Gastrocnemius medialis (tissue), 4 donors: ENCODE results near the gene MPP2. TPM values are rescaled to one million over a fixed set of nuclear protein-coding genes. Genes with fewer than 3 reads are reported as not detected.
"Not testable (repeated sequence)": the region's sequence is repeated elsewhere in the genome, so short reads cannot be mapped to it uniquely, and the experiment has no call there.

Source experiments
- ATAC-seq, 2 donors: fragments of 150-250 bp; one replicate each; pipeline ENCODE4 v1.9.1; 2016
- DNase-seq, 2 donors: peaks; one replicate each; pipeline ENCODE4 v3.0.0-alpha.2; 2019
- H3K27ac ChIP-seq, 4 donors: fragments of 200-600 bp; sonication (generic); 1 replicate in 1 of 4; 2 replicates in 3 of 4; pipeline ENCODE4 v1.5.1; 2016 to 2018; ENCODE audit warnings: mild to moderate bottlenecking in 2 of 4, moderate library complexity in 1 of 4
- H3K27me3 ChIP-seq, 3 donors: fragments of 200-600 bp; sonication (generic) in 2 of 3; 1 replicate in 1 of 3; 2 replicates in 2 of 3; pipeline versions ENCODE4 v1.5.1 to v1.6.0; 2016 to 2019; ENCODE audit warnings: mild to moderate bottlenecking in 1 of 3, moderate library complexity in 1 of 3
- H3K36me3 ChIP-seq, 2 donors: fragments of 200-600 bp; sonication (generic) in 1 of 2; one replicate each; pipeline ENCODE4 v1.5.1; 2017 to 2018
- H3K4me1 ChIP-seq, 2 donors: fragments of 200-600 bp; sonication (generic) in 1 of 2; one replicate each; pipeline ENCODE4 v1.5.1; 2016 to 2017; ENCODE audit warnings: mild to moderate bottlenecking in 2 of 2
- H3K4me3 ChIP-seq, 4 donors: fragments of 200-600 bp; sonication (generic) in 3 of 4; 1 replicate in 1 of 4; 2 replicates in 3 of 4; pipeline ENCODE4 v1.5.1; 2016 to 2019; ENCODE audit warnings: mild to moderate bottlenecking in 2 of 4
- H3K9me3 ChIP-seq, 3 donors: fragments of 200-600 bp; sonication (generic) in 2 of 3; 1 replicate in 1 of 3; 2 replicates in 2 of 3; pipeline ENCODE4 v1.5.1; 2016 to 2019
- CTCF ChIP-seq, 5 experiments: fragments of 450-650 bp in 3 of 5; fragments of 200-600 bp in 2 of 5; sonication (generic) in 2 of 5; IDR thresholded peaks in 4 of 5; conservative IDR thresholded peaks in 1 of 5; 1 replicate in 4 of 5; 2 replicates in 1 of 5; pipeline ENCODE4 v1.5.1; 2016 to 2019; ENCODE audit warnings: antibody characterized with exemption in 5 of 5, mild to moderate bottlenecking in 3 of 5, moderate library complexity in 3 of 5
- POLR2A ChIP-seq, 2 donors: fragments of 450-650 bp; IDR thresholded peaks; one replicate each; pipeline ENCODE4 v1.6.1; 2017; ENCODE audit warnings: antibody characterized with exemption in 2 of 2, mild to moderate bottlenecking in 2 of 2, moderate library complexity in 2 of 2
- in situ Hi-C, 4 donors: fragments of 200-750 bp; cut with MboI; loops; one replicate each; pipeline versions ENCODE4 v1.15.0 to v1.8.0; 2017; ENCODE audit warnings: low sequenced_read_pairs in 4 of 4
- intact Hi-C: fragments of 100-400 bp; cut with DNase I; formaldehyde crosslinking; loops from one replicate; pipeline ENCODE4 v1.15.1; 2023; ENCODE audit warnings: low total_unique reads
- total RNA-seq, 4 donors: library from RNA; depleted of rRNA; stranded (reverse); fragments of >200 nt; gene quantifications; one replicate each; pipeline versions ENCODE4 v1.1.0 to v1.2.3, GENCODE V29; 2016

Gene MPP2
- total RNA-seq, 4 donors from 2014 or later, result 0.39 to 3.2 (median 2.0) TPM; not detected in 1

GRCh38 chr17:43900858-43901754 is 6.2 kb downstream of the MPP2 start:
- in situ Hi-C loops (loop anchor here in 1 of 4 donors (25.0 kb wide), 1 partner anchor 261 kb away; the partner anchor contains the start of gene ASB16), intact Hi-C loops (no loop called here)
- ATAC-seq (peak in 1 of 2 donors; percentile 11), DNase-seq (no peak)
- Histone ChIP-seq H3K9me3 (no peaks in the 10 kb centered on the region), H3K4me1 (peaks cover 10 to 22% of the 10 kb centered on the region in 2 donors), H3K27me3 (peaks cover 25 to 30% (median 29%) of the 10 kb centered on the region in 3 donors), H3K4me3 (peak overlapping the region; percentile 38 to 66 (median 57)), H3K27ac (no peak overlapping the region), H3K36me3 (no peaks in the 10 kb centered on the region)
- no peak for TF ChIP-seq POLR2A (IDR thresholded peaks at IDR 0.05)
- TF ChIP-seq CTCF (IDR thresholded peaks at IDR 0.05 in 4 of 5, conservative IDR thresholded peaks at IDR 0.05 in 1 of 5), result no peak

GRCh38 chr17:43900183-43900857 is 7.0 kb downstream of the MPP2 start:
- no peak overlapping the region for H3K27ac ChIP-seq
- peaks cover 3 to 14% of the 10 kb centered on the region in 2 donors for H3K4me1 ChIP-seq
- TF ChIP-seq CTCF (IDR thresholded peaks at IDR 0.05 in 4 of 5, conservative IDR thresholded peaks at IDR 0.05 in 1 of 5) (no peak), POLR2A (IDR thresholded peaks at IDR 0.05) (no peak)
- ATAC-seq (peak; percentile 92 to 94), DNase-seq (peak; percentile 66 to 67)
- H3K27me3 ChIP-seq, result peaks cover 18 to 22% (median 21%) of the 10 kb centered on the region in 3 donors
- no peaks in the 10 kb centered on the region for H3K36me3 ChIP-seq
- H3K4me3 ChIP-seq, result peak overlapping the region; percentile 38 to 66 (median 57)
- H3K9me3 ChIP-seq, result no peaks in the 10 kb centered on the region
- intact Hi-C loops (no loop called here), in situ Hi-C loops (loop anchor here in 1 of 4 donors (25.0 kb wide), 1 partner anchor 262 kb away; the partner anchor contains the start of gene ASB16)

GRCh38 chr17:43898446-43898845 is 8.9 kb downstream of the MPP2 start:
- Histone ChIP-seq H3K9me3 (no peaks in the 10 kb centered on the region), H3K4me3 (no peak overlapping the region), H3K4me1 (peaks cover 3 to 11% of the 10 kb centered on the region in 2 donors), H3K36me3 (no peaks in the 10 kb centered on the region), H3K27ac (no peak overlapping the region), H3K27me3 (peaks cover 2 to 7% (median 3%) of the 10 kb centered on the region in 3 donors)
- intact Hi-C loops (no loop called here), in situ Hi-C loops (no loop called here)
- no peak for ATAC-seq
- no peak for DNase-seq
- TF ChIP-seq POLR2A (IDR thresholded peaks at IDR 0.05) (no peak), CTCF (IDR thresholded peaks at IDR 0.05 in 4 of 5, conservative IDR thresholded peaks at IDR 0.05 in 1 of 5) (no peak)

GRCh38 chr17:43897831-43898230 is 9.5 kb downstream of the MPP2 start:
- H3K4me1 ChIP-seq, result peaks cover 3 to 11% of the 10 kb centered on the region in 2 donors
- in situ Hi-C loops, result no loop called here
- H3K4me3 ChIP-seq, result no peak overlapping the region
- ATAC-seq (no peak), DNase-seq (no peak)
- TF ChIP-seq POLR2A (IDR thresholded peaks at IDR 0.05) (no peak), CTCF (IDR thresholded peaks at IDR 0.05 in 4 of 5, conservative IDR thresholded peaks at IDR 0.05 in 1 of 5) (no peak)
- H3K27ac ChIP-seq, result no peak overlapping the region
- no peaks in the 10 kb centered on the region for H3K36me3 ChIP-seq
- H3K27me3 ChIP-seq, result peaks cover 0 to 3% (median 2%) of the 10 kb centered on the region in 3 donors
- no peaks in the 10 kb centered on the region for H3K9me3 ChIP-seq
- intact Hi-C loops, result no loop called here

- H3K9me3 ChIP-seq, DNase-seq, H3K36me3 ChIP-seq, H3K4me1 ChIP-seq, H3K27ac ChIP-seq, intact Hi-C loops, H3K27me3 ChIP-seq, ATAC-seq, H3K4me3 ChIP-seq, in situ Hi-C loops: not testable (repeated sequence)
These were observed 12.8 kb downstream of the MPP2 start for GRCh38 chr17:43894494-43894893.
